Osteocyte (in vitro differentiated cells): ENCODE results near the gene MAT1A. TPM values are rescaled to one million over a fixed set of nuclear protein-coding genes. Genes with fewer than 3 reads are reported as not detected.

ENCODE experiments used
- DNase-seq: peaks from one replicate; pipeline ENCODE4 v3.0.0; 2021; ENCODE audit warnings: mixed read lengths; ENCODE audit not compliant: unreplicated experiment; ENCODE audit errors: extremely low spot score
- H3K27ac Mint-ChIP-seq: one replicate; pipeline ENCODE4 v1.8.0; 2021; ENCODE audit warnings: mild to moderate bottlenecking, mixed read lengths; ENCODE audit not compliant: unreplicated experiment
- H3K27me3 Mint-ChIP-seq: one replicate; pipeline ENCODE4 v1.8.0; 2021; ENCODE audit warnings: mixed read lengths; ENCODE audit not compliant: unreplicated experiment
- H3K36me3 Mint-ChIP-seq: one replicate; pipeline ENCODE4 v1.8.0; 2021; ENCODE audit warnings: mixed read lengths; ENCODE audit not compliant: unreplicated experiment
- H3K4me1 Mint-ChIP-seq: one replicate; pipeline ENCODE4 v1.8.0; 2021; ENCODE audit warnings: mixed read lengths; ENCODE audit not compliant: unreplicated experiment
- H3K4me3 Mint-ChIP-seq: one replicate; pipeline ENCODE4 v1.8.0; 2021; ENCODE audit warnings: mild to moderate bottlenecking, moderate library complexity, mixed read lengths; ENCODE audit not compliant: unreplicated experiment
- H3K9me3 Mint-ChIP-seq: one replicate; pipeline ENCODE4 v1.8.0; 2021; ENCODE audit warnings: mixed read lengths; ENCODE audit not compliant: unreplicated experiment
- total RNA-seq: library from RNA; stranded (reverse); gene quantifications from 2 replicates; pipeline ENCODE4 v1.2.1, GENCODE V29; 2021
- TF ChIP-seq, protein P1 (sequence below): fragments of 200-600 bp; sonication (generic); IDR thresholded peaks from 2 replicates; pipeline ENCODE4 v1.5.0; 2021; ENCODE audit warnings: antibody characterized with exemption, mild to moderate bottlenecking, moderate library complexity

The MAT1A gene
- total RNA-seq, 1 donor from 2014 or later, result not detected

DNA sequence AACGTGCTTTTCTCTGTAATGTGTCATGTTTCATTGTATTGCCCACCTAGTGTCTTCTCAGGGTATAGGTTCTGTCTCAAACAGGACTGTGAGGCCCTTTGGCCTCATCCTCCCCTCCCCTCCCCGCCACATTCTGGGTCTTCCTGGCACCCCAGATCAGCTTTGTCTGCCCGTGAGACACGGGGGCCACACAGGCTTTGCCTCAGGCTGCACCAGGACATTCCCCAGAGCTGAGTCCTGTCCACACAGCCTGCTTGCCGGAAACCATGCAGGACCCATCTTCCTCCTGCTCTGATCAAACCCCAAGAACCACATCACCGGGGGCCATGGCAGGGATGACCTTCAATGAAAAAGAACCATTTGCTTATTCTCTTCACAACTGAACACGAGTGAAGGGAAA, 18.6 kb downstream of the MAT1A start:
- TF ChIP-seq, protein P1, sequence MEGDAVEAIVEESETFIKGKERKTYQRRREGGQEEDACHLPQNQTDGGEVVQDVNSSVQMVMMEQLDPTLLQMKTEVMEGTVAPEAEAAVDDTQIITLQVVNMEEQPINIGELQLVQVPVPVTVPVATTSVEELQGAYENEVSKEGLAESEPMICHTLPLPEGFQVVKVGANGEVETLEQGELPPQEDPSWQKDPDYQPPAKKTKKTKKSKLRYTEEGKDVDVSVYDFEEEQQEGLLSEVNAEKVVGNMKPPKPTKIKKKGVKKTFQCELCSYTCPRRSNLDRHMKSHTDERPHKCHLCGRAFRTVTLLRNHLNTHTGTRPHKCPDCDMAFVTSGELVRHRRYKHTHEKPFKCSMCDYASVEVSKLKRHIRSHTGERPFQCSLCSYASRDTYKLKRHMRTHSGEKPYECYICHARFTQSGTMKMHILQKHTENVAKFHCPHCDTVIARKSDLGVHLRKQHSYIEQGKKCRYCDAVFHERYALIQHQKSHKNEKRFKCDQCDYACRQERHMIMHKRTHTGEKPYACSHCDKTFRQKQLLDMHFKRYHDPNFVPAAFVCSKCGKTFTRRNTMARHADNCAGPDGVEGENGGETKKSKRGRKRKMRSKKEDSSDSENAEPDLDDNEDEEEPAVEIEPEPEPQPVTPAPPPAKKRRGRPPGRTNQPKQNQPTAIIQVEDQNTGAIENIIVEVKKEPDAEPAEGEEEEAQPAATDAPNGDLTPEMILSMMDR, result no peak
- Mint-ChIP-seq H3K4me3 (no peak overlapping the region), H3K27ac (no peak overlapping the region), H3K9me3 (no peaks in the 10 kb centered on the region), H3K27me3 (peaks cover 8% of the 10 kb centered on the region), H3K36me3 (no peaks in the 10 kb centered on the region), H3K4me1 (peaks cover 4% of the 10 kb centered on the region)
- no peak for DNase-seq

DNA sequence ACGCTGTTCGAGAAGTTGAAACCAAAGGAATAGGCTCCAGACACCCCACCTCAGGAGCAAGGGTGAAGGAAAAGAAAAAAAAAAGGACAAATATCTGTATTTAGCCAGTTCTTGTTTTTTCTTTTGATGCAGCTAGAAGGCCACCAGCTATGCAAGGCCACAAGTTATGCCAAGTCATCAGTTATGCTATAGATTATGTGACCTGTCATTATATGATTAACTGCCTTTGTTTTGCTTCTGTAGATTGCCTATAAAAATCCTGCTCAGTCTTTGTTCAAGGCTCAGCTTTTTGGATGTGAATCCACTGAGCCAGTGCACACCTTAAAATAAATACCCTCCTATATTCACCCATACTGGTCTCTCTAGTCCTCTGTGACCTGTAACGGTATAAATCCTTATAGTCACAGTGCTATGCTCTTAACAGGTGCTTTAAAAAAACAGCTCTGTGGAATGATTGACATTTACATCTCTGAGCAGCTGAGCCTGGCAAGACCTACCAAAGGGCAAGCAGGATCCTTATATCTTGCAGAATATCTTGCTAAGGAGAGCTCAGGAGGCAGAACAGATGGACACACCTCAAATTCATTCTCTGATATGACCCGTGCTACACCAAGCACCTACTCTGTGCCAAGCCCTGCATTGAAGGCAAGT, 20.4 kb downstream of the MAT1A start:
- Mint-ChIP-seq H3K27me3 (peaks cover 8% of the 10 kb centered on the region), H3K9me3 (no peaks in the 10 kb centered on the region), H3K27ac (no peak overlapping the region), H3K4me1 (peaks cover 11% of the 10 kb centered on the region), H3K4me3 (no peak overlapping the region), H3K36me3 (no peaks in the 10 kb centered on the region)
- DNase-seq, result no peak
- TF ChIP-seq, protein P1, result no peak

DNA sequence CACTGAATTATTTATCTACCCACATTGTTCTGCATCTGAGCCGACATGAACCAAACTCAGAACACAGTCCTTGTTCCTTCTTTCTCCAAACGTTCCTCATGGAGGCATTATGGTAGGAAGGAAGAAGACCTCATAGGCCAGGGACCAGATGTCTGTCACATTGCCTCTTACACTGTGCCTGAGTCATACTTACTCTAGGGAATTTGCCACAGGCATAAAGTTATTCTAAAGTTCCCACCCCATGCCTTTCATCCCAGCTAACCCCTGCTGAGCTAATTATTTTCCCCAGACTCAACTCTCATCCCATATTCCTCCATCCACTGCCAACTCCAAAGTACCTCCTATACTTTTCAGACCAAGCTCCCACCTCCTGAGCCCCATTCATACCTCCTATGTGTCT, 21.2 kb downstream of the MAT1A start:
- H3K27ac Mint-ChIP-seq, result no peak overlapping the region
- peaks cover 8% of the 10 kb centered on the region for H3K27me3 Mint-ChIP-seq
- no peaks in the 10 kb centered on the region for H3K9me3 Mint-ChIP-seq
- no peak overlapping the region for H3K4me3 Mint-ChIP-seq
- H3K36me3 Mint-ChIP-seq, result no peaks in the 10 kb centered on the region
- DNase-seq, result no peak
- TF ChIP-seq, protein P1, result no peak
- peaks cover 11% of the 10 kb centered on the region for H3K4me1 Mint-ChIP-seq

DNA sequence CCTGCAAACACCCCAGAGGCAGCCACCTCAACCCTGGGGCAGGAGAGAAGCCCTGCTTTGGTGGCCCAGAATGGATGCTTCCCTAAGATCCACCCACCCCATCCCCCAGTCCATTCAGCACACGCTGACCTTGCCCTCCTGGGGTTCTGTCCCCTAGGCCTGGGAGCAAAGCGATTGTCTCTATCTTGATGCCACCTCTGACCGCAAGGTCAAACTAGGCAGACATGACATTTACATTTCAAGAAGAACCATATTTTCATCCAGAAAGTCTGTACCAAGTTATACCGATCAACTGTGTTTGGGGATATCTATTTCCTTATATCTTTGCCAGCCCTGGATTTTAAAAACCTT, 23.0 kb downstream of the MAT1A start:
- Mint-ChIP-seq H3K9me3 (no peaks in the 10 kb centered on the region), H3K27ac (no peak overlapping the region), H3K4me3 (no peak overlapping the region), H3K27me3 (peaks cover 8% of the 10 kb centered on the region), H3K4me1 (peaks cover 11% of the 10 kb centered on the region), H3K36me3 (no peaks in the 10 kb centered on the region)
- no peak for DNase-seq
- TF ChIP-seq, protein P1, result no peak

DNA sequence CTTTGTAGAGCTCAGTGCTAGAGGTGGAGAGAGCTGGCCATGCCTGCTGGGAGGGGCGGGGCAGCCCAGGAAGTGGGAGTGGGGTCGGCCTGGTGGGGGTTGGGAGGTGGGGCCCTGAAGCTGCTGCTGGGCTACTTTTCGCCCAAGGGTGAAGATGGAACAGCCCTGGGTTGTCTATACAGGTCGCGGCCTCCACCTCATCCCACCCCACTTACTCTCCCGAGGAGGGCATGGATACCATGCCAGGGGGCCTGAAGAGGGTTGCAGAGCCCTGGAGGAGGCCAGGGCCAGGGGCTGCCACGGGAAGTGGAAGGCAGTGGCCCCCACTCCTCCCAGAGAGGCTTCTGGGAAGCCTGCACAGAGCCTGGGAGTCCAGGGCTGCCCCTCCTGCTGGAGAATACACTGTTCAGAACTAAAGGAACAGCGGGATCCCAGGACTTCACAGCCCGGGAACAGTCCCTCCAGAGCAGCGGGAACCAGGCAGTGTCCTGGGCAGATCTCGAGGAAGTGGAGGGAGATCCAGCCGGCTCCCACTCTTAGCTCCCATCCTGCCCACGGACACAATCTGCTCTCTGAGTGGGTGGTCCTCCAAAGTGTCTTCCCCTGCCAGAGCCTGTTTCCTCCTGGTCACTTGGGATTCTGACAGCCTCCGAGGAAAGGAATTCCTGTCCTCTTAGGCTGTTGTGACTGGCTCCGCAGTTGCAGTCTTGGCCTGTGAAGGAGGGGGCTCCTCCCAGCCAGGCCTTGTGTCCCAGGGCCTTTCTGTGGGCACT, 23.5 kb downstream of the MAT1A start:
- TF ChIP-seq, protein P1, result no peak
- no peak overlapping the region for H3K27ac Mint-ChIP-seq
- no peak overlapping the region for H3K4me3 Mint-ChIP-seq
- no peaks in the 10 kb centered on the region for H3K9me3 Mint-ChIP-seq
- DNase-seq, result no peak
- peaks cover 11% of the 10 kb centered on the region for H3K4me1 Mint-ChIP-seq
- peaks cover 5% of the 10 kb centered on the region for H3K27me3 Mint-ChIP-seq
- no peaks in the 10 kb centered on the region for H3K36me3 Mint-ChIP-seq
